AG04450 (cell line): ENCODE data around the gene MCM3AP. TPM values are rescaled to one million over a fixed set of nuclear protein-coding genes. Genes with fewer than 3 reads are reported as not detected.

Experiments used
- CTCF ChIA-PET: fragments of 300-600, 350-600 bp; formaldehyde crosslinking; extraction: SDS; loops from one replicate; lab custom pipeline; 2022; ENCODE audit warnings: antibody characterized with exemption, inconsistent platforms; lab: Charles Lee
- POLR2A ChIA-PET: fragments of 350-600 bp; formaldehyde crosslinking; extraction: SDS; loops from one replicate; lab custom pipeline; 2021; ENCODE audit warnings: antibody characterized with exemption, inconsistent platforms; lab: Yijun Ruan, JAX
- DNase-seq: peaks from one replicate; pipeline ENCODE4 v3.0.0-alpha.2; 2011; ENCODE audit warnings: low read depth, low spot score
- H3K27ac ChIP-seq: one replicate; pipeline ENCODE4 v1.5.1; 2012; ENCODE audit warnings: low read depth, low read length, control low read depth
- H3K27me3 ChIP-seq: one replicate; pipeline ENCODE4 v1.6.0; 2012; ENCODE audit warnings: low read length; ENCODE audit not compliant: control insufficient read depth, insufficient read depth
- H3K4me3 ChIP-seq: 2 replicates; pipeline ENCODE4 v1.5.1; 2011; ENCODE audit warnings: mild to moderate bottlenecking, low read depth, low read length, control low read depth
- H3K9me3 ChIP-seq: 2 replicates; pipeline ENCODE4 v1.5.1; 2012; ENCODE audit warnings: low read length; ENCODE audit not compliant: control insufficient read depth, insufficient read depth
- CTCF ChIP-seq: IDR thresholded peaks from 2 replicates; pipeline ENCODE4 v1.5.1; 2011; ENCODE audit warnings: low read depth, low read length, control low read depth, inconsistent platforms
- polyA plus RNA-seq: library from polyadenylated mRNA; depleted of rRNA; stranded (reverse); fragments of >200 nt; gene quantifications from 2 replicates; pipeline ENCODE4 v1.2.3, GENCODE V29; 2011

Gene MCM3AP
- polyA plus RNA-seq, 1 experiment, result 43.7 TPM

- Histone ChIP-seq H3K4me3 (peak overlapping the region; percentile 80), H3K9me3 (peaks cover 2% of the 10 kb centered on the region; the same call in 1 of the 2 replicates), H3K27me3 (no peaks in the 10 kb centered on the region), H3K27ac (peak overlapping the region; percentile 47)
- TF ChIP-seq CTCF, result no peak
- no peak for DNase-seq
- ChIA-PET POLR2A (interaction anchor here (1.8 kb wide), 1 partner anchor 38 kb away, joined by 6 read pairs; the partner anchor contains the start of gene MCM3AP), CTCF (interaction anchor here (1.5 kb wide), 1 partner anchor 180 kb away, joined by 10 read pairs; no protein-coding TSS in a partner anchor)
Measured at GRCh38 chr21:46323227-46323709, 37.9 kb upstream of the MCM3AP start.

GRCh38 chr21:46322351-46323226 is 37.2 kb upstream of the MCM3AP start:
- Histone ChIP-seq H3K9me3 (peaks cover 2% of the 10 kb centered on the region; the same call in 1 of the 2 replicates), H3K27ac (peak overlapping the region; percentile 47), H3K27me3 (no peaks in the 10 kb centered on the region), H3K4me3 (peak overlapping the region; percentile 80)
- DNase-seq, result no peak
- ChIA-PET POLR2A (interaction anchor here (1.8 kb wide), 1 partner anchor 37 kb away, joined by 6 read pairs; the partner anchor contains the start of gene MCM3AP), CTCF (interaction anchor here (1.5 kb wide), 1 partner anchor 180 kb away, joined by 10 read pairs; no protein-coding TSS in a partner anchor)
- no peak for TF ChIP-seq CTCF

GRCh38 chr21:46320331-46320801 is 35.0 kb upstream of the MCM3AP start:
- H3K4me3 ChIP-seq, result peak overlapping the region; percentile 22
- ChIA-PET POLR2A (no interaction called here), CTCF (no interaction called here)
- no peak overlapping the region for H3K27ac ChIP-seq
- no peaks in the 10 kb centered on the region for H3K27me3 ChIP-seq
- no peak for DNase-seq
- peaks cover 2% of the 10 kb centered on the region; the same call in 1 of the 2 replicates for H3K9me3 ChIP-seq
- TF ChIP-seq CTCF, result no peak

- peaks cover 2% of the 10 kb centered on the region; the same call in 1 of the 2 replicates for H3K9me3 ChIP-seq
- TF ChIP-seq CTCF, result no peak
- no peak for DNase-seq
- H3K4me3 ChIP-seq, result no peak overlapping the region
- no peaks in the 10 kb centered on the region for H3K27me3 ChIP-seq
- CTCF ChIA-PET, result no interaction called here
- no peak overlapping the region for H3K27ac ChIP-seq
- POLR2A ChIA-PET, result no interaction called here
Measured at GRCh38 chr21:46319186-46319585, 33.8 kb upstream of the MCM3AP start.
